Activated B cell treated with CpG ODN at 0.5 μM for 24 hours (primary cell): Measurements from ENCODE around the gene P4HA1. TPM values are rescaled to one million over a fixed set of nuclear protein-coding genes. Genes with fewer than 3 reads are reported as not detected.

ENCODE experiments used
- ATAC-seq: fragments of 200-7000 bp; cut with Tn5 transposase; one replicate; pipeline ENCODE4 v1.10.0; 2021; ENCODE audit warnings: low read depth, mild to moderate bottlenecking, moderate library complexity
- CTCF ChIA-PET: fragments of 350-600 bp; sonication (Branson Sonifier 250); formaldehyde crosslinking; loops from one replicate; lab custom pipeline; 2021; ENCODE audit warnings: antibody characterized with exemption; lab: Charles Lee
- POLR2A ChIA-PET: fragments of 350-600 bp; sonication (Branson Sonifier 250); formaldehyde crosslinking; loops from one replicate; lab custom pipeline; 2021; ENCODE audit warnings: antibody characterized with exemption; lab: Charles Lee
- DNase-seq: peaks from one replicate; pipeline ENCODE4 v3.0.0; 2022
- H3K27ac Mint-ChIP-seq: one replicate; pipeline ENCODE4 v1.8.0; 2020; ENCODE audit warnings: mixed read lengths
- H3K27me3 Mint-ChIP-seq: one replicate; pipeline ENCODE4 v1.8.0; 2021; ENCODE audit warnings: mixed read lengths
- H3K36me3 Mint-ChIP-seq: one replicate; pipeline ENCODE4 v1.8.0; 2021; ENCODE audit warnings: low read depth, mixed read lengths
- H3K4me1 Mint-ChIP-seq: one replicate; pipeline ENCODE4 v1.8.0; 2021; ENCODE audit warnings: mixed read lengths
- H3K4me3 Mint-ChIP-seq: one replicate; pipeline ENCODE4 v1.8.0; 2020; ENCODE audit warnings: mild to moderate bottlenecking, mixed read lengths
- H3K9me3 Mint-ChIP-seq: one replicate; pipeline ENCODE4 v1.8.0; 2020; ENCODE audit warnings: mixed read lengths
- CTCF ChIP-seq: fragments of 200-600 bp; IDR thresholded peaks from one replicate; pipeline ENCODE4 v1.8.0; 2022; ENCODE audit warnings: antibody characterized with exemption, mild to moderate bottlenecking
- intact Hi-C: fragments of 100-400 bp; cut with micrococcal nuclease; formaldehyde crosslinking; loops from one replicate; pipeline ENCODE4 v1.15.1; 2024
- total RNA-seq: library from RNA; stranded (reverse); gene quantifications from 2 replicates; pipeline ENCODE4 v1.2.3, GENCODE V29; 2022

P4HA1 gene
- total RNA-seq, 1 donor from 2014 or later, result 19.8 TPM

- Mint-ChIP-seq H3K27me3 (no peaks in the 10 kb centered on the region), H3K9me3 (no peaks in the 10 kb centered on the region), H3K27ac (no peak overlapping the region), H3K4me3 (no peak overlapping the region), H3K36me3 (peaks cover 60% of the 10 kb centered on the region), H3K4me1 (peaks cover 7% of the 10 kb centered on the region)
- intact Hi-C loops, result no loop called here
- ChIA-PET CTCF (no interaction called here), POLR2A (no interaction called here)
- ATAC-seq (no peak), DNase-seq (no peak)
- TF ChIP-seq CTCF, result no peak
Observed at GRCh38 chr10:73053275-73053674, 43.4 kb downstream of the P4HA1 start.

GRCh38 chr10:73044378-73045285 lies 52.0 kb downstream of the P4HA1 start:
- DNase-seq (no peak), ATAC-seq (no peak)
- POLR2A ChIA-PET, result no interaction called here
- H3K27me3 Mint-ChIP-seq, result no peaks in the 10 kb centered on the region
- TF ChIP-seq CTCF, result no peak
- H3K27ac Mint-ChIP-seq, result no peak overlapping the region
- no peaks in the 10 kb centered on the region for H3K4me1 Mint-ChIP-seq
- peaks cover 48% of the 10 kb centered on the region for H3K36me3 Mint-ChIP-seq
- intact Hi-C loops, result no loop called here
- no peak overlapping the region for H3K4me3 Mint-ChIP-seq
- no peaks in the 10 kb centered on the region for H3K9me3 Mint-ChIP-seq
- CTCF ChIA-PET, result no interaction called here

- Mint-ChIP-seq H3K27me3 (no peaks in the 10 kb centered on the region), H3K27ac (no peak overlapping the region), H3K4me3 (no peak overlapping the region), H3K36me3 (peaks cover 43% of the 10 kb centered on the region), H3K9me3 (no peaks in the 10 kb centered on the region), H3K4me1 (no peaks in the 10 kb centered on the region)
- CTCF ChIA-PET, result no interaction called here
- POLR2A ChIA-PET, result no interaction called here
- ATAC-seq, result no peak
- no peak for DNase-seq
- no peak for TF ChIP-seq CTCF
- intact Hi-C loops, result no loop called here
Observed at GRCh38 chr10:73043766-73044377, 52.8 kb downstream of the P4HA1 start.

- H3K4me3 Mint-ChIP-seq, result no peak overlapping the region
- no peak overlapping the region for H3K27ac Mint-ChIP-seq
- no peak for TF ChIP-seq CTCF
- H3K4me1 Mint-ChIP-seq, result no peaks in the 10 kb centered on the region
- no peaks in the 10 kb centered on the region for H3K9me3 Mint-ChIP-seq
- ChIA-PET CTCF (no interaction called here), POLR2A (no interaction called here)
- H3K36me3 Mint-ChIP-seq, result peaks cover 42% of the 10 kb centered on the region
- ATAC-seq (no peak), DNase-seq (no peak)
- intact Hi-C loops, result no loop called here
- no peaks in the 10 kb centered on the region for H3K27me3 Mint-ChIP-seq
Observed at GRCh38 chr10:73043319-73043718, 53.3 kb downstream of the P4HA1 start.

- intact Hi-C loops, result no loop called here
- H3K9me3 Mint-ChIP-seq, result no peaks in the 10 kb centered on the region
- no peak overlapping the region for H3K4me3 Mint-ChIP-seq
- H3K27me3 Mint-ChIP-seq, result no peaks in the 10 kb centered on the region
- no peak for ATAC-seq
- no peaks in the 10 kb centered on the region for H3K4me1 Mint-ChIP-seq
- peaks cover 45% of the 10 kb centered on the region for H3K36me3 Mint-ChIP-seq
- POLR2A ChIA-PET, result no interaction called here
- H3K27ac Mint-ChIP-seq, result no peak overlapping the region
- no peak for DNase-seq
- CTCF ChIA-PET, result no interaction called here
- no peak for TF ChIP-seq CTCF
Observed at GRCh38 chr10:73042130-73042529, 54.5 kb downstream of the P4HA1 start.
